GM12891 (cell line): ENCODE measurements around the gene GLUD1.
"Not testable (repeated sequence)": the region's sequence is repeated elsewhere in the genome, so short reads cannot be mapped to it uniquely, and the experiment has no call there.

Experiments
- POLR2A ChIP-seq: IDR thresholded peaks from 2 replicates; pipeline ENCODE4 v1.6.1; 2011; ENCODE audit warnings: low read depth, low read length, control low read depth
- POLR2AphosphoS5 ChIP-seq: IDR thresholded peaks from 2 replicates; pipeline ENCODE4 v1.6.1; 2011; ENCODE audit warnings: low read depth, low read length, control low read depth
- TAF1 ChIP-seq: IDR thresholded peaks from 2 replicates; pipeline ENCODE4 v1.6.1; 2011; ENCODE audit warnings: low read depth, low read length, control low read depth

DNA sequence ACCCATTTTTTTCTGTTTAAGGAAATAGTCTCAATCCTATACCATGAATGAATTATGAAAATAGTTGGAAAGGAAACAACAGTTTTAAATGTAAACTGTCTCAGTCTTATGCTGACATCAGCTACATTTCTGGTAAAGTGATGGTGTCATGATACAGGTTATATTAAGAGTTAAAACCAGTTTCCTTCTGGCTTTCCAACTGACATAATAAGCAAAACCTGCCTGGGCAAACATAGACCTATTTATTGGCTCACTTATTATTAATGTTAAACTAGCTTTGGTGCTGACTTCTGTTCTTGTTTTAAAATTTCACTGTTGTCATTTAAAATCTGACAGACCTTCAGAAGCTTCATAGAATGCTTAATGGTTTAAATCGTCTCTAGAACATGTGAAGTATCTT, 24.4 kb upstream of the GLUD1 start:
- TF ChIP-seq POLR2A, POLR2AphosphoS5, TAF1: not testable (repeated sequence)
